Kidney (tissue), 14 donors: ENCODE data around the gene GALNT9. TPM values are rescaled to one million over a fixed set of nuclear protein-coding genes. Genes with fewer than 3 reads are reported as not detected.

ENCODE experiments used
- DNase-seq, 5 donors: peaks; one replicate each; pipeline ENCODE4 v3.0.0-alpha.2; 2013 to 2020
- FAIRE-seq: peaks from 2 replicates; lab custom pipeline; 2012; peaks lifted over from hg19 to GRCh38; lab: Jason Lieb, UNC
- H3K27ac ChIP-seq, 2 donors: one replicate each; pipeline ENCODE4 v1.7.0; 2013; ENCODE audit warnings: low read depth in 2 of 2, low read length in 2 of 2, inconsistent platforms in 1 of 2
- H3K27me3 ChIP-seq: one replicate; pipeline ENCODE4 v1.7.1; 2013; ENCODE audit warnings: low read length, inconsistent platforms; ENCODE audit not compliant: control insufficient read depth, insufficient read depth
- H3K36me3 ChIP-seq, 3 donors: one replicate each; pipeline versions ENCODE4 v1.7.0 to v1.7.1; 2013; ENCODE audit warnings: low read length in 3 of 3, control low read depth in 1 of 3, inconsistent platforms in 1 of 3; ENCODE audit not compliant: insufficient read depth in 3 of 3, control insufficient read depth in 2 of 3
- H3K4me1 ChIP-seq, 3 donors: one replicate each; pipeline versions ENCODE4 v1.7.0 to v1.7.1; 2013; ENCODE audit warnings: low read length in 3 of 3, inconsistent platforms in 1 of 3, low read depth in 1 of 3; ENCODE audit not compliant: control insufficient read depth in 2 of 3, insufficient read depth in 2 of 3
- H3K4me3 ChIP-seq, 3 donors: one replicate each; pipeline versions ENCODE4 v1.7.0 to v1.8.1; 2013; ENCODE audit warnings: low read length in 3 of 3, control low read depth in 1 of 3, inconsistent platforms in 1 of 3
- H3K9ac ChIP-seq, 3 donors: one replicate each; pipeline versions ENCODE4 v1.7.0 to v1.7.1; 2013; ENCODE audit warnings: low read length in 3 of 3, control low read depth in 1 of 3, inconsistent platforms in 1 of 3
- H3K9me3 ChIP-seq, 3 donors: one replicate each; pipeline versions ENCODE4 v1.7.0 to v1.7.1; 2013; ENCODE audit warnings: low read length in 3 of 3, control low read depth in 1 of 3, inconsistent platforms in 1 of 3; ENCODE audit not compliant: control insufficient read depth in 2 of 3, insufficient read depth in 1 of 3
- CTCF ChIP-seq: IDR thresholded peaks from 3 replicates; pipeline ENCODE4 v1.5.1; 2012; ENCODE audit warnings: mild to moderate bottlenecking, moderate library complexity, borderline replicate concordance; ENCODE audit not compliant: insufficient read depth; ENCODE audit errors: extremely low read depth
- intact Hi-C: fragments of 100-400 bp; cut with DNase I; formaldehyde crosslinking; loops from one replicate; pipeline ENCODE4 v1.11.1; 2022
- polyA plus RNA-seq: library from polyadenylated mRNA; stranded (reverse); fragments of 350-450 nt; fragmentation: Illumina TruSeq; extraction: RNeasy Lipid Tissue Mini Kit (QIAGEN cat#74804); gene quantifications from one replicate; pipeline ENCODE4 v1.2.3, GENCODE V29; 2014; ENCODE audit warnings: low read depth, low replicate concordance; ENCODE audit not compliant: insufficient read depth
- total RNA-seq: library from RNA; stranded (reverse); fragmentation: NEBNext Ultra II Directional; extraction: Animal tissue kit (Norgen Biotek cat#: 25700); gene quantifications from one replicate; pipeline ENCODE4 v1.2.1, GENCODE V29; 2021
- donor health status: control.
- donor health status: control.
- donor health status: control.
- donor health status: control.
- donor health status: control.
- donor health status: DM: yes; HTN: yes; CAD: no.
- donor health status: Normal renal cell carcinoma (clear cell type).

The GALNT9 gene
- total and polyA plus RNA-seq, 2 donors from 2014 or later = 4.8 to 20.7 TPM

DNA sequence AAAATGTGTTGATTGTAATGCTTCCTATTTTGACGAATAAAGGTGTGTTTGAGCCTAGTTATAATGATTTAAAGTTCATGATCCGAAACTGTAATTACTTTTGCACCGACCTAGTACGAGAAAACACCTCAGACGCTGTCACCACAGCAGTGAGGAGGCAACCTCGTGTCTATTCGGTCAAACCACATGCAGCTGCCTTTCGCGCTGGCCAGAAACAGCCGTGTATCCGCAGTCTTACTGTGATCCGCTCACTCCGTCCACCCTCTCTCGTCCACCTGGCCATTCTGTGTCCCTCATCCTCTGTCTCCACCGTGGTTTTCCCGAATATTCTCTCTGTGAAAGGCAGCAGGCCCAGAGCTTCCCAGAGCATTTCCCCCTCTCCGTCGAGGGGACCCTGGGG is 118.1 kb downstream of the GALNT9 start:
- Histone ChIP-seq H3K4me1 (peaks cover 0 to 3% (median 0%) of the 10 kb centered on the region in 3 donors), H3K4me3 (no peak overlapping the region), H3K27ac (no peak overlapping the region), H3K9ac (no peak overlapping the region), H3K27me3 (no peaks in the 10 kb centered on the region), H3K36me3 (no peaks in the 10 kb centered on the region), H3K9me3 (no peaks in the 10 kb centered on the region)
- DNase-seq = no peak
- intact Hi-C loops = no loop called here
- FAIRE-seq = no peak
- no peak for TF ChIP-seq CTCF

- Histone ChIP-seq H3K27ac (peak overlapping the region in 1 of 2 donors; percentile 48), H3K27me3 (no peaks in the 10 kb centered on the region), H3K4me1 (peaks cover 0 to 8% (median 0%) of the 10 kb centered on the region in 3 donors), H3K4me3 (no peak overlapping the region), H3K9me3 (no peaks in the 10 kb centered on the region), H3K9ac (no peak overlapping the region), H3K36me3 (no peaks in the 10 kb centered on the region)
- FAIRE-seq = no peak
- peak in 1 of 5 donors; percentile 79 for DNase-seq
- intact Hi-C loops = no loop called here
- no peak for TF ChIP-seq CTCF
Observed at GRCh38 chr12:132210223-132211055, 119.0 kb downstream of the GALNT9 start.

- DNase-seq (no peak), FAIRE-seq (peak; percentile 49)
- TF ChIP-seq CTCF = no peak
- H3K9ac ChIP-seq = no peak overlapping the region
- H3K27me3 ChIP-seq = no peaks in the 10 kb centered on the region
- H3K27ac ChIP-seq = peak overlapping the region in 1 of 2 donors; percentile 48
- intact Hi-C loops = no loop called here
- H3K9me3 ChIP-seq = no peaks in the 10 kb centered on the region
- peak overlapping the region in 1 of 3 donors; percentile 21 for H3K4me3 ChIP-seq
- H3K36me3 ChIP-seq = no peaks in the 10 kb centered on the region
- H3K4me1 ChIP-seq = peaks cover 0 to 14% (median 0%) of the 10 kb centered on the region in 3 donors
Observed at GRCh38 chr12:132209619-132210222, 119.7 kb downstream of the GALNT9 start.
